Placental pericyte (primary cell): ENCODE measurements around the gene TOLLIP. TPM values are rescaled to one million over a fixed set of nuclear protein-coding genes. Genes with fewer than 3 reads are reported as not detected.

Experiments
- small RNA-seq: library from RNA; depleted of rRNA; stranded (forward); fragments of <200 nt; gene quantifications from one replicate; pipeline ENCODE3, GENCODE V24; 2012; ENCODE audit warnings: low replicate concordance
- total RNA-seq: library from RNA; depleted of rRNA; stranded (reverse); fragments of >200 nt; gene quantifications from 2 replicates; pipeline ENCODE4 v1.2.3, GENCODE V29; 2012

Gene TOLLIP
- total RNA-seq = 31.4 and 41.1 TPM in 2 replicates

DNA sequence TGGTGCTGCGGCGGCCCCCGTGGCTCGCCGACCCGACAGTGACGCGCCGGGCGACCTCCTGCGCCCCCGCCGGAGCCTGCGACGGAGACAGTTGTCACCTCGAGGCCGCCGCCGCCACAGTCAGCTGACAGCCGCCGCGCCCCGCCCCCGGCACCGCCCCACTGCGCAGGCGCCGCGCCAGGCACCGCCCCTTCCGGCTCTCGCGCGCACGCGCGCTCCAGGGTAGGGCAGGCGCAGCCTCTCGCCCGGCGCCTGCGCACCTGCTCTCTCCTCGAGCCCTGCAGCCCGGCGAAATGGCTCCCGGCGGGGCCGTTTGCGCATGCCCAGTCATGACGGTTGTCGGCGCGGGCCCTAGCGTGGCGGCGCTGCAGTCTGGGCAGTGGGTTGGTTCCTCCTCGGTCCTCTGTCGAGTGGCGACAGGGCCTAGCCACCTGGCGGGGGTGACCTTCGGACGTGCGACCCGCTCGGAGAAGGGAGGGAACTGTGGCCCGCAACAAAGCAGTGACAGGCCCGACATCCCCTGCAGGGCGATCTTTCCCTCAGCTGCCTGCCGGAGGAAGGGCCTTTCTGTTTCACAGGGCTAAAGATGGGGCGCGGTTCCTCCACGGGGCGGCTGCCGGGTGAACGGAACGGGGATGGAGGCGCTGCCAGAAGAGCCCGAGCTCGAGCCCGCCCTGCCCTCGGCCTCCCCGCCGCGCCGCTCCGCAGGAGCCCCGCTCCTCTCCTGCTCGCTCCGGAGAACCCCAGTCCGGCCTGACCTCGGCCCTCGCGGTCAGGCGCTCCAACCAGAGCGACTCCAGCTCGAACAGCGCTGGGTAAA lies at the start of gene TOLLIP:
Gene TOLLIP, minus strand, starts transcription at position 135 of the 820 bp plus-strand sequence. Its CDS starts 134 bp downstream, at position 1.

Small RNA genes within 50 kb of the gene (small RNA-seq; reads per million reads assigned to genes)
- gene MIR6744 = not detected

Other genes starting within 250 kb of the TOLLIP start
- not detected in 2 replicates for gene MUC2, start 234.8 kb downstream of the TOLLIP start, total RNA-seq
- gene MUC5AC, start 151.7 kb downstream of the TOLLIP start, total RNA-seq = not detected in 2 replicates
- not detected in 2 replicates for gene MUC5B, start 86.6 kb downstream of the TOLLIP start, total RNA-seq
- gene BRSK2, start 80.3 kb upstream of the TOLLIP start, total RNA-seq = 0.22 TPM in 1 of 2 replicates, not detected in the other
- 17.3 and 36.8 TPM in 2 replicates for gene MOB2, start 177.1 kb upstream of the TOLLIP start, total RNA-seq